ENCODE results near the gene SSH2. TPM values are rescaled to one million over a fixed set of nuclear protein-coding genes. Genes with fewer than 3 reads are reported as not detected.

SSH2 gene
- total RNA-seq, 1 donor from 2014 or later: 46.5 TPM

DNA sequence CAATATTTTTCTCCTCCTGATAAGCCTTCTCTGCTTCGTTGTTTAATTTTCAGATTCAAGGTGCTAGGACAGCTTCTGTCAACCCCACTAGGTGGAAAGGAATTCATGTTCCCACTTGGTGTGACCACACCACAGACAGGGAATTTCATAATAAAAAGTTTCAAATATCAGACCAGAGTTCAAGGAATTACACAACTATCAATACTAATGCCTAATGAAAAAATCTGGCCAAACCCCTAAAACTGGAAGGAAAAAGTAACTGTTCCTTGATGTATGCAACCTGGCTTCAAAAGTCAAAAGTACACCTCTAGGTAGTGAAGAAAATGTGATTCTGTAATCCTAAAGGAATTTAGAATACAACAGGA, 219.5 kb downstream of the SSH2 start:
- no peaks in the 10 kb centered on the region for H3K36me3 Mint-ChIP-seq (ENCODE audit: unreplicated experiment)

DNA sequence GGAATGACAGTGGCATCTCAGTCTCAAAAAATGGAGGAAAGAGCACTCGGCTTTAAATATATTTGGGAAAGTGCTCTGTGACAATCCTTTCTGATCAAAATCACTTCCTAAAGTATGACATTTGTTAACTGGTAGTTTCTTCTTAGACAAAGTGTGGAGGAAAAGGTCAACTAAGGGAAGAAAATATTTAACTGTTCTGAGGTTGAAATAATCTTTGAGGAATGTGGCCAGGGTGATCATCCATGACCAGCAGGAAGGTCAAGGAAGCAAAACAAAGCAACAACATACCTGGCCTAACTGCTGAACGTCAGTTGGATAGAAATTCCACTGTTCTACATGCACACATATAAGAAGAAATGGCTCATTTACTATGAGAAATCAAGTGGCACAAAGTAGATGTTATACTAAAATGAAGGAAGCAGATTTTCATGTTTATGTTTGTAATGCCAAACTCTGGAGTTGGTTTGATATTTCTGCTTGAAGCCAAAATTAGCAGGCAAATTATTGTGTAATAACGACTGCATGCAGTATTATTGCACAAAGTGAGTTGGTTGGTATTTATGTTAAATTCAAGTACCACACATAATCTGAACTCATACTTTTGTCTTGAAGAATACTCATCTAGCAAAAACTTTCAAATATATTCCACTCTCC, 220.0 kb downstream of the SSH2 start:
- H3K9me3 Mint-ChIP-seq (ENCODE audit: unreplicated experiment): peaks cover 4% of the 10 kb centered on the region
- no peak overlapping the region for H3K27ac Mint-ChIP-seq (ENCODE audit: unreplicated experiment)
- TF ChIP-seq, protein P1, sequence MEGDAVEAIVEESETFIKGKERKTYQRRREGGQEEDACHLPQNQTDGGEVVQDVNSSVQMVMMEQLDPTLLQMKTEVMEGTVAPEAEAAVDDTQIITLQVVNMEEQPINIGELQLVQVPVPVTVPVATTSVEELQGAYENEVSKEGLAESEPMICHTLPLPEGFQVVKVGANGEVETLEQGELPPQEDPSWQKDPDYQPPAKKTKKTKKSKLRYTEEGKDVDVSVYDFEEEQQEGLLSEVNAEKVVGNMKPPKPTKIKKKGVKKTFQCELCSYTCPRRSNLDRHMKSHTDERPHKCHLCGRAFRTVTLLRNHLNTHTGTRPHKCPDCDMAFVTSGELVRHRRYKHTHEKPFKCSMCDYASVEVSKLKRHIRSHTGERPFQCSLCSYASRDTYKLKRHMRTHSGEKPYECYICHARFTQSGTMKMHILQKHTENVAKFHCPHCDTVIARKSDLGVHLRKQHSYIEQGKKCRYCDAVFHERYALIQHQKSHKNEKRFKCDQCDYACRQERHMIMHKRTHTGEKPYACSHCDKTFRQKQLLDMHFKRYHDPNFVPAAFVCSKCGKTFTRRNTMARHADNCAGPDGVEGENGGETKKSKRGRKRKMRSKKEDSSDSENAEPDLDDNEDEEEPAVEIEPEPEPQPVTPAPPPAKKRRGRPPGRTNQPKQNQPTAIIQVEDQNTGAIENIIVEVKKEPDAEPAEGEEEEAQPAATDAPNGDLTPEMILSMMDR (IDR thresholded peaks at IDR 0.05; ENCODE audit: partially characterized antibody, unreplicated experiment): no peak
- no peaks in the 10 kb centered on the region for H3K27me3 Mint-ChIP-seq (ENCODE audit: unreplicated experiment)
- H3K4me3 Mint-ChIP-seq (ENCODE audit: unreplicated experiment): no peak overlapping the region
- no peak for DNase-seq
- no peaks in the 10 kb centered on the region for H3K36me3 Mint-ChIP-seq (ENCODE audit: unreplicated experiment)
- H3K4me1 Mint-ChIP-seq (ENCODE audit: low read depth, unreplicated experiment): peaks cover 11% of the 10 kb centered on the region

More for the DNA sequence above, 219.5 kb downstream of the SSH2 start:
- peaks cover 4% of the 10 kb centered on the region for H3K9me3 Mint-ChIP-seq (ENCODE audit: unreplicated experiment)
- H3K27me3 Mint-ChIP-seq (ENCODE audit: unreplicated experiment): no peaks in the 10 kb centered on the region
- TF ChIP-seq, protein P1 (IDR thresholded peaks at IDR 0.05; ENCODE audit: partially characterized antibody, unreplicated experiment): no peak
- DNase-seq: no peak
- H3K4me3 Mint-ChIP-seq (ENCODE audit: unreplicated experiment): no peak overlapping the region
- no peak overlapping the region for H3K27ac Mint-ChIP-seq (ENCODE audit: unreplicated experiment)
- peaks cover 11% of the 10 kb centered on the region for H3K4me1 Mint-ChIP-seq (ENCODE audit: low read depth, unreplicated experiment)

DNA sequence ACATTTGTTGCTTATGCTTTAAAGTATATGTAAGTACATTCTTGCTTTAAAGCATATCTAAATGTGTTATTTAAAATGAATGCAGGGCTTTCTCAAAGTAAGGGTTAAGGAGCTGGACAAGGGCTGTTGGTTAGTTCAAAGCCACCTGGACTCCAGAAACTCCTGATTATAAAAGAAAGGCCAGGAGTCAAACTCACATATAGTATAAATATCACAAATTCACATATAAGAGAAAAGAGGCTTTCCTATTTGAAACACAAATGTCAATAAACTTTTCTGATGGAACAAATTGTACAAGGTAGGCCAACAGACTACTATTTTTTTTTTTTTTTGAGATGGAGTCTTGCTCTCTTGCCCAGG, 222.8 kb downstream of the SSH2 start:
- H3K27me3 Mint-ChIP-seq (ENCODE audit: unreplicated experiment): no peaks in the 10 kb centered on the region
- no peak for DNase-seq
- H3K9me3 Mint-ChIP-seq (ENCODE audit: unreplicated experiment): no peaks in the 10 kb centered on the region
- no peak overlapping the region for H3K27ac Mint-ChIP-seq (ENCODE audit: unreplicated experiment)
- H3K4me1 Mint-ChIP-seq (ENCODE audit: low read depth, unreplicated experiment): peaks cover 11% of the 10 kb centered on the region
- no peaks in the 10 kb centered on the region for H3K36me3 Mint-ChIP-seq (ENCODE audit: unreplicated experiment)
- TF ChIP-seq, protein P1 (IDR thresholded peaks at IDR 0.05; ENCODE audit: partially characterized antibody, unreplicated experiment): no peak
- H3K4me3 Mint-ChIP-seq (ENCODE audit: unreplicated experiment): no peak overlapping the region

DNA sequence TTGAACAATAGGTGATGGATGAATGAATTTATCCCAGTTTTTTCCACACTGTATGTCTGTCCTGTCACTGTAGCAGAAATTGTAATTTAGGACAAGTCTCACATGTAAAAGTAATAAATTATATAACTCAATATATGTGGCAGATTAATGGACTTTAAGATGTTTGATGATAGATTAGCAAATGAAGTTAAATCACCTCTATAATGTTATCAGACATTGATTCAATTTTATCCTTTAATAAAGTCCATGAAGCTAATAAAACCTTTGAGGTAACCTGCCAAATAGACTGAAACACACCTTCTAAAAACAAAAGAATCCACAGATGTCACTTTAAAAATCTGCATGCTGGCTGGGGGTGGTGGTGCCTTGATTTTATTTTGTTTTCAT, 224.0 kb downstream of the SSH2 start:
- no peak for DNase-seq
- no peak overlapping the region for H3K27ac Mint-ChIP-seq (ENCODE audit: unreplicated experiment)
- peaks cover 3% of the 10 kb centered on the region for H3K4me1 Mint-ChIP-seq (ENCODE audit: low read depth, unreplicated experiment)
- no peaks in the 10 kb centered on the region for H3K36me3 Mint-ChIP-seq (ENCODE audit: unreplicated experiment)
- no peak overlapping the region for H3K4me3 Mint-ChIP-seq (ENCODE audit: unreplicated experiment)
- H3K27me3 Mint-ChIP-seq (ENCODE audit: unreplicated experiment): no peaks in the 10 kb centered on the region
- no peaks in the 10 kb centered on the region for H3K9me3 Mint-ChIP-seq (ENCODE audit: unreplicated experiment)
- TF ChIP-seq, protein P1 (IDR thresholded peaks at IDR 0.05; ENCODE audit: partially characterized antibody, unreplicated experiment): no peak

DNA sequence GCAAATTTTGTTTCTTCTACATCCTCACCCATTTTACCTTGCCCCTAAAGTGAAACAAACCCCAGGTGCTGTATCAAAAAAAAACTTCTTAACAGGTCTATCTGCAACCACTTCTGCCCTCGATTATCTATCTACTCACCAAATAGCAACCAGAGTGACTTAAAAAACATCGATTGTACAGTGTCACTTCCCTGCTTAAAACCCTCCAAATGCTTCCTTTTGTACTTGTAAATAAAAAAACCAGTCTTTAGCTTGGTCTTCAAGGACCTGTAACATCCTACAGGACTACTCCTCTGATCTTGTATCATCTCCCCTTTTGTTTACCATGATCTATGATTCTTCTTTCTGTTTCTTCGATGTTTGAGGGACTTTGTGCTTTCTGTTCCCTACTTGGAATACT, 224.6 kb downstream of the SSH2 start:
- DNase-seq: no peak
- no peaks in the 10 kb centered on the region for H3K4me1 Mint-ChIP-seq (ENCODE audit: low read depth, unreplicated experiment)
- no peaks in the 10 kb centered on the region for H3K36me3 Mint-ChIP-seq (ENCODE audit: unreplicated experiment)
- H3K27me3 Mint-ChIP-seq (ENCODE audit: unreplicated experiment): no peaks in the 10 kb centered on the region
- TF ChIP-seq, protein P1 (IDR thresholded peaks at IDR 0.05; ENCODE audit: partially characterized antibody, unreplicated experiment): no peak
- no peaks in the 10 kb centered on the region for H3K9me3 Mint-ChIP-seq (ENCODE audit: unreplicated experiment)
- H3K4me3 Mint-ChIP-seq (ENCODE audit: unreplicated experiment): no peak overlapping the region
- no peak overlapping the region for H3K27ac Mint-ChIP-seq (ENCODE audit: unreplicated experiment)
